ENCODE results near the gene TJP2.
"Not testable (repeated sequence)": the region's sequence is repeated elsewhere in the genome, so short reads cannot be mapped to it uniquely, and the experiment has no call there.

The TJP2 gene

GRCh38 chr9:69149321-69149807, 24.7 kb upstream of the TJP2 start:
- no peaks in the 10 kb centered on the region for H3K27me3 Mint-ChIP-seq
- H3K9me3 Mint-ChIP-seq = no peaks in the 10 kb centered on the region
- no peaks in the 10 kb centered on the region for H3K4me1 Mint-ChIP-seq (ENCODE audit: low read depth)
- H3K27ac Mint-ChIP-seq = no peak overlapping the region
- no peak overlapping the region for H3K4me3 Mint-ChIP-seq
- no peaks in the 10 kb centered on the region for H3K36me3 Mint-ChIP-seq (ENCODE audit: low read depth)

GRCh38 chr9:69151506-69151905, 22.6 kb upstream of the TJP2 start:
- no peak overlapping the region for H3K27ac Mint-ChIP-seq
- H3K27me3 Mint-ChIP-seq = no peaks in the 10 kb centered on the region
- no peaks in the 10 kb centered on the region for H3K4me1 Mint-ChIP-seq (ENCODE audit: low read depth)
- H3K36me3 Mint-ChIP-seq (ENCODE audit: low read depth) = no peaks in the 10 kb centered on the region
- no peaks in the 10 kb centered on the region for H3K9me3 Mint-ChIP-seq
- H3K4me3 Mint-ChIP-seq = no peak overlapping the region

GRCh38 chr9:69153707-69154521, 20.2 kb upstream of the TJP2 start:
- Mint-ChIP-seq H3K36me3 (ENCODE audit: low read depth) (no peaks in the 10 kb centered on the region), H3K4me3 (no peak overlapping the region), H3K9me3 (no peaks in the 10 kb centered on the region), H3K27me3 (no peaks in the 10 kb centered on the region), H3K4me1 (ENCODE audit: low read depth) (no peaks in the 10 kb centered on the region), H3K27ac (no peak overlapping the region)

- Mint-ChIP-seq H3K36me3 (ENCODE audit: low read depth) (no peaks in the 10 kb centered on the region), H3K4me1 (ENCODE audit: low read depth) (no peaks in the 10 kb centered on the region), H3K4me3 (no peak overlapping the region), H3K9me3 (no peaks in the 10 kb centered on the region), H3K27ac (no peak overlapping the region), H3K27me3 (no peaks in the 10 kb centered on the region)
These were observed 18.6 kb upstream of the TJP2 start for GRCh38 chr9:69155341-69156030.

- no peaks in the 10 kb centered on the region for H3K4me1 Mint-ChIP-seq (ENCODE audit: low read depth)
- no peaks in the 10 kb centered on the region for H3K27me3 Mint-ChIP-seq
- no peak overlapping the region for H3K27ac Mint-ChIP-seq
- H3K9me3 Mint-ChIP-seq = no peaks in the 10 kb centered on the region
- H3K36me3 Mint-ChIP-seq (ENCODE audit: low read depth) = no peaks in the 10 kb centered on the region
- H3K4me3 Mint-ChIP-seq = no peak overlapping the region
These were observed 16.2 kb upstream of the TJP2 start for GRCh38 chr9:69157751-69158466.

- H3K36me3 Mint-ChIP-seq (ENCODE audit: low read depth) = no peaks in the 10 kb centered on the region
- no peaks in the 10 kb centered on the region for H3K9me3 Mint-ChIP-seq
- no peak overlapping the region for H3K4me3 Mint-ChIP-seq
- no peaks in the 10 kb centered on the region for H3K27me3 Mint-ChIP-seq
- no peak overlapping the region for H3K27ac Mint-ChIP-seq
- H3K4me1 Mint-ChIP-seq (ENCODE audit: low read depth) = no peaks in the 10 kb centered on the region
These were observed 15.6 kb upstream of the TJP2 start for GRCh38 chr9:69158471-69158870.

GRCh38 chr9:69164573-69164972, 9.5 kb upstream of the TJP2 start:
- H3K36me3 Mint-ChIP-seq (ENCODE audit: low read depth); H3K27ac Mint-ChIP-seq; H3K9me3 Mint-ChIP-seq; H3K4me3 Mint-ChIP-seq; H3K27me3 Mint-ChIP-seq: not testable (repeated sequence)
- peaks cover 17% of the 10 kb centered on the region for H3K4me1 Mint-ChIP-seq (ENCODE audit: low read depth)

GRCh38 chr9:69165581-69165980, 8.5 kb upstream of the TJP2 start:
- H3K4me1 Mint-ChIP-seq (ENCODE audit: low read depth) = peaks cover 19% of the 10 kb centered on the region
- no peaks in the 10 kb centered on the region for H3K9me3 Mint-ChIP-seq
- H3K4me3 Mint-ChIP-seq = no peak overlapping the region

GRCh38 chr9:69168709-69169217, 5.3 kb upstream of the TJP2 start:
- Mint-ChIP-seq H3K27me3 (peaks cover 29% of the 10 kb centered on the region), H3K4me1 (ENCODE audit: low read depth) (peaks cover 31% of the 10 kb centered on the region), H3K4me3 (peak overlapping the region; percentile 54), H3K9me3 (no peaks in the 10 kb centered on the region), H3K36me3 (ENCODE audit: low read depth) (no peaks in the 10 kb centered on the region), H3K27ac (peak overlapping the region; percentile 16)

More at GRCh38 chr9:69165581-69165980, 8.5 kb upstream of the TJP2 start:
- Mint-ChIP-seq H3K27me3 (peaks cover 4% of the 10 kb centered on the region), H3K27ac (no peak overlapping the region), H3K36me3 (ENCODE audit: low read depth) (no peaks in the 10 kb centered on the region)

GRCh38 chr9:69170231-69170630, 3.8 kb upstream of the TJP2 start:
- Mint-ChIP-seq H3K36me3 (ENCODE audit: low read depth) (no peaks in the 10 kb centered on the region), H3K4me1 (ENCODE audit: low read depth) (peaks cover 42% of the 10 kb centered on the region), H3K4me3 (no peak overlapping the region), H3K27me3 (peaks cover 36% of the 10 kb centered on the region), H3K9me3 (no peaks in the 10 kb centered on the region), H3K27ac (no peak overlapping the region)

GRCh38 chr9:69171049-69171448, 3.0 kb upstream of the TJP2 start:
- no peaks in the 10 kb centered on the region for H3K9me3 Mint-ChIP-seq
- peaks cover 41% of the 10 kb centered on the region for H3K27me3 Mint-ChIP-seq
- no peak overlapping the region for H3K4me3 Mint-ChIP-seq
- peaks cover 50% of the 10 kb centered on the region for H3K4me1 Mint-ChIP-seq (ENCODE audit: low read depth)
- H3K27ac Mint-ChIP-seq = no peak overlapping the region
- H3K36me3 Mint-ChIP-seq (ENCODE audit: low read depth) = no peaks in the 10 kb centered on the region

- H3K4me1 Mint-ChIP-seq (ENCODE audit: low read depth) = peaks cover 54% of the 10 kb centered on the region
- no peak overlapping the region for H3K4me3 Mint-ChIP-seq
- no peaks in the 10 kb centered on the region for H3K9me3 Mint-ChIP-seq
- H3K27me3 Mint-ChIP-seq = peaks cover 43% of the 10 kb centered on the region
- no peak overlapping the region for H3K27ac Mint-ChIP-seq
- H3K36me3 Mint-ChIP-seq (ENCODE audit: low read depth) = no peaks in the 10 kb centered on the region
These were observed 2.6 kb upstream of the TJP2 start for GRCh38 chr9:69171517-69171916.

- Mint-ChIP-seq H3K27ac (no peak overlapping the region), H3K36me3 (ENCODE audit: low read depth) (no peaks in the 10 kb centered on the region), H3K9me3 (no peaks in the 10 kb centered on the region), H3K4me3 (peak overlapping the region; percentile 77), H3K4me1 (ENCODE audit: low read depth) (peaks cover 54% of the 10 kb centered on the region), H3K27me3 (peaks cover 43% of the 10 kb centered on the region)
These were observed 1.2 kb upstream of the TJP2 start for GRCh38 chr9:69172895-69173294.

- Mint-ChIP-seq H3K4me1 (ENCODE audit: low read depth) (peaks cover 49% of the 10 kb centered on the region), H3K27me3 (peaks cover 43% of the 10 kb centered on the region), H3K9me3 (no peaks in the 10 kb centered on the region), H3K4me3 (peak overlapping the region; percentile 77), H3K36me3 (ENCODE audit: low read depth) (no peaks in the 10 kb centered on the region), H3K27ac (no peak overlapping the region)
These were observed 583 bp upstream of the TJP2 start for GRCh38 chr9:69173497-69173890.

All from stimulated activated naive CD8-positive, alpha-beta T cell treated with anti-CD3 and anti-CD28 coated beads, Interleukin-15, Interleukin-2, amounts not matched to agents 100 ng/mL and 50 ng/mL, for 24 hours (primary cell).